Peyer's patch (tissue), 4 donors: ENCODE results near the gene TDP1. TPM values are rescaled to one million over a fixed set of nuclear protein-coding genes. Genes with fewer than 3 reads are reported as not detected.

Experiments
- DNase-seq, 3 donors: peaks; one replicate each; pipeline ENCODE4 v3.0.0-alpha.2; 2017 to 2019
- H3K27ac ChIP-seq, 4 donors: fragments of 200-600 bp; sonication (generic); one replicate each; pipeline ENCODE4 v1.5.1; 2016 to 2019
- H3K27me3 ChIP-seq, 2 donors: fragments of 200-600 bp; sonication (generic); one replicate each; pipeline ENCODE4 v1.5.1; 2019
- H3K36me3 ChIP-seq, 3 donors: fragments of 200-600 bp; sonication (generic); one replicate each; pipeline ENCODE4 v1.5.1; 2016 to 2019
- H3K4me1 ChIP-seq, 4 donors: fragments of 200-600 bp; sonication (generic); one replicate each; pipeline ENCODE4 v1.5.1; 2016 to 2019
- H3K4me3 ChIP-seq, 4 donors: fragments of 200-600 bp; sonication (generic); 1 replicate in 3 of 4; 2 replicates in 1 of 4; pipeline ENCODE4 v1.5.1; 2016 to 2019; ENCODE audit warnings: mild to moderate bottlenecking in 1 of 4
- H3K9me3 ChIP-seq, 4 donors: fragments of 200-600 bp; sonication (generic); one replicate each; pipeline ENCODE4 v1.5.1; 2016 to 2019; ENCODE audit warnings: mild to moderate bottlenecking in 1 of 4
- POLR2A ChIP-seq, 2 donors: fragments of 450-650 bp; IDR thresholded peaks; one replicate each; pipeline ENCODE4 v1.5.1; 2017; ENCODE audit warnings: antibody characterized with exemption in 2 of 2, mild to moderate bottlenecking in 2 of 2, moderate library complexity in 2 of 2
- total RNA-seq, 4 donors: library from RNA; depleted of rRNA; stranded (reverse); fragments of >200 nt; gene quantifications; one replicate each; pipeline ENCODE4 v1.1.0, GENCODE V29; 2016
- TF ChIP-seq, protein P1 (sequence below), 6 experiments: fragments of 450-650 bp in 4 of 6; fragments of 200-600 bp in 2 of 6; sonication (generic) in 1 of 6; IDR thresholded peaks; one replicate each; pipeline ENCODE4 v1.5.1; 2017 to 2019; ENCODE audit warnings: antibody characterized with exemption in 6 of 6, mild to moderate bottlenecking in 3 of 6, moderate library complexity in 1 of 6

The TDP1 gene
- total RNA-seq, 4 donors from 2014 or later = 9.5 to 44.6 (median 15.5) TPM

DNA sequence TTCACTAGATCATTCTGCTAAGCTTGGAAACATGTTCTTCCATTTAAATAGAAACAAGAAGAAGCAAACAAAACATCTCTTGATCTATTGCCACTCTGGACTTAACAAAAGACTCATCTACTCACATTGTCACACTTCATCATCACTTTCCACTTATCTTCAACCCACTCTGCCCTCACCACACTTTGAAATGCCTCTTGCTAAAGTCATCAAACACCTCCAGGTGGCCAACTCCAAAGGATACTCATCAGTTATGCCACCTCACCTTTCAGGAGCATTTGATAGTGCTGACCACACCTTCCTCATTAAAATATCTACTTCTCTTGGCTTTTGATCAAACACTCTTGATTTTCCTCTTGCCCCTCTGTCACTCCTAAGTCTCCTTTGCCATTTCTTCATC, 8.4 kb upstream of the TDP1 start:
- Histone ChIP-seq H3K27me3 (no peaks in the 10 kb centered on the region), H3K4me1 (no peaks in the 10 kb centered on the region), H3K36me3 (peaks cover 0 to 6% (median 0%) of the 10 kb centered on the region in 3 donors), H3K27ac (no peak overlapping the region), H3K4me3 (no peak overlapping the region), H3K9me3 (no peaks in the 10 kb centered on the region)
- TF ChIP-seq POLR2A (IDR thresholded peaks at IDR 0.05) = no peak
- TF ChIP-seq, protein P1, sequence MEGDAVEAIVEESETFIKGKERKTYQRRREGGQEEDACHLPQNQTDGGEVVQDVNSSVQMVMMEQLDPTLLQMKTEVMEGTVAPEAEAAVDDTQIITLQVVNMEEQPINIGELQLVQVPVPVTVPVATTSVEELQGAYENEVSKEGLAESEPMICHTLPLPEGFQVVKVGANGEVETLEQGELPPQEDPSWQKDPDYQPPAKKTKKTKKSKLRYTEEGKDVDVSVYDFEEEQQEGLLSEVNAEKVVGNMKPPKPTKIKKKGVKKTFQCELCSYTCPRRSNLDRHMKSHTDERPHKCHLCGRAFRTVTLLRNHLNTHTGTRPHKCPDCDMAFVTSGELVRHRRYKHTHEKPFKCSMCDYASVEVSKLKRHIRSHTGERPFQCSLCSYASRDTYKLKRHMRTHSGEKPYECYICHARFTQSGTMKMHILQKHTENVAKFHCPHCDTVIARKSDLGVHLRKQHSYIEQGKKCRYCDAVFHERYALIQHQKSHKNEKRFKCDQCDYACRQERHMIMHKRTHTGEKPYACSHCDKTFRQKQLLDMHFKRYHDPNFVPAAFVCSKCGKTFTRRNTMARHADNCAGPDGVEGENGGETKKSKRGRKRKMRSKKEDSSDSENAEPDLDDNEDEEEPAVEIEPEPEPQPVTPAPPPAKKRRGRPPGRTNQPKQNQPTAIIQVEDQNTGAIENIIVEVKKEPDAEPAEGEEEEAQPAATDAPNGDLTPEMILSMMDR (IDR thresholded peaks at IDR 0.05) = no peak
- DNase-seq = no peak

DNA sequence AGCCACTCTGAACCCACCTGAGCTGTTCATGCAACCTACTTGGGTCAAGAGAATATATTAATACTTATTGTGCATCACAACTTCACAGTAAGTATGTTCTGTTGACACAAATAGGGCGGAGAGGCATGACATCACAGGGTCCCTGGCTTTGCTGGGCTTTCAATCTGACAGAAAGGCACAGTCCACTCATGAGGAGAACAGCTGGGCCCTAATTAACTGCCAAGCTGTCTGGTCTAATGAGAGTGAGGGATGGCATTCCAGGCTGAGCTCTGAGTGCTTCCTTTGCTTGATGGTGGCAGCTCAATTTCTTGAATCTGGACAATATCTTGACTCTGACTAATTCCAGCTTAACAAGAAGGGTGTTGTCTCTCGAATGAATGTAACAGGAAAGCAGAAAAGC, 3.2 kb upstream of the TDP1 start:
- Histone ChIP-seq H3K9me3 (no peaks in the 10 kb centered on the region), H3K4me1 (peaks cover 0 to 21% (median 4%) of the 10 kb centered on the region in 4 donors), H3K4me3 (no peak overlapping the region), H3K27me3 (no peaks in the 10 kb centered on the region), H3K27ac (no peak overlapping the region), H3K36me3 (peaks cover 0 to 6% (median 0%) of the 10 kb centered on the region in 3 donors)
- DNase-seq = no peak
- no peak for TF ChIP-seq POLR2A (IDR thresholded peaks at IDR 0.05)
- TF ChIP-seq, protein P1 (IDR thresholded peaks at IDR 0.05) = no peak

DNA sequence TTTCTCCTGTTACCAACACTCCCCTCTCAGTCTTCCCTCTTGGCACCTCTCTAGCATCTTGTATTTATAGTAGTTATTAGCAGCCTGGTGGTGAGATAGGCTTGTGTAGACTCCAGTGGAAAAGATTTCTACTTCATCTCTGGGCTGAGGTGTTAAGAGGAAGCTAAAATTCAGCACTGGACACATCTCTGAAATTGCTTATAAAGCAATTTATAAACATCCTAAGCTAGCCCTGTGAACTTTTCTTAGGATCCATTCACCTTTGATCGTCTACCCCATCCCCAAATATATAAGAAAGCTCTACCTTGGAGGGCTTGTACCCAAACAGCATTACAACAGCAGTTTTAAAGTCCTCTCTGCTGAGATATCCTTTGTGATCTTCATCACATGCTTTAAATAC, 2.1 kb upstream of the TDP1 start:
- Histone ChIP-seq H3K27me3 (no peaks in the 10 kb centered on the region), H3K9me3 (no peaks in the 10 kb centered on the region), H3K36me3 (peaks cover 0 to 6% (median 0%) of the 10 kb centered on the region in 3 donors), H3K27ac (no peak overlapping the region), H3K4me1 (peaks cover 0 to 24% (median 4%) of the 10 kb centered on the region in 4 donors), H3K4me3 (peak overlapping the region in 1 of 4 donors; percentile 85)
- DNase-seq = no peak
- TF ChIP-seq, protein P1 (IDR thresholded peaks at IDR 0.05) = no peak
- TF ChIP-seq POLR2A (IDR thresholded peaks at IDR 0.05) = no peak

DNA sequence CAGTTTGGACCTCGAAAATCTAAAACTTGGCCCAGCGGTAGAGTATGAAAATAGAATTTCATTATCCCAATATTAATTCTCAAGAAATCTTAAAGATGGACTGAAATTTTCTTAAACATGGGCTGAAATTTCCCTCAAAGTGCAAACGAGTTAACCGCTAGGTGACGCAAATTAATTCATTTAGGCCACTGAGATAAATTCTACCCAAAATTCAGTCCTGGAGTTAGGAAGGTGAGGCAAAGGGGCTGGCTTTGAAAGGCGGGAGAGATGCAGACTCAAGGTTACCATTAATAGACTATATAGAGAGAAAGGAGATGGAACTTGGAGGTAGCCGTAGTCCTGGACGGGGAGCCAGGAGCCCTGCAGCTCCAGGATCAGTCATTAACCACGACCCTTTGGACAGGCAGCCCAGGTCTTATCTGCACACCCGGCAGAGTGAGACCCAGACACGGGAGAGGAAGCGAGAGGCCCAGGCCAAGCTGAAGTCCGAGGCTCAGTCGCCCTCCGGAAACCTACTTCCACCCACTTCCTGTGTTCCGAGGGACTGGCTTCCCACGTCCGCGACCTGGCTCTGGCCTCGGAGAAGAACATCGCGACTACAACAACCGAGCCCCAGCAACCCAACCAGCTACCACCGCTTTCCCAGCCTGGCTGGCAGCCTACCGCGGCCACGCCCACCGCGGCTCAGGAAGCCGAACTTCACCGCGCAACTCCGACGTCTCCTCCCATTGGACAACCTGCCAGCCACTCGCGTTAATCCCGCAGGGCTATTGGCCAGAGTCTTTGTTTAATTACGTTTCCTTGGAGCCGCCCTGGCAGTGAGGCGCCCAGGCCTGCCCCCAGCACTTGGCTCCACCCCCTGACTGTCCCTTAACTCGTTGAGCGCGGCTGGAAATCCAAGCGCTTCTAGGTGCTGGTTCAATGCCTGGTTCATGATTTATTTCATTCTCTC, 1.4 kb upstream of the TDP1 start, which contains the start of gene EFCAB11:
EFCAB11 (minus strand) TSS at position 661 of the 952 bp plus-strand sequence; CDS start at position 591, 70 bp downstream.
- peak within 1 kb of the TSS; percentile 90 to 99 (median 94) for H3K27ac ChIP-seq
- peaks cover 0 to 24% (median 4%) of the 10 kb centered on the region in 4 donors for H3K4me1 ChIP-seq
- TF ChIP-seq, protein P1 (IDR thresholded peaks at IDR 0.05) = peak in 2 of 6 experiments; percentile 4 to 8
- peak in 1 of 2 donors; percentile 27 for TF ChIP-seq POLR2A (IDR thresholded peaks at IDR 0.05)

DNA sequence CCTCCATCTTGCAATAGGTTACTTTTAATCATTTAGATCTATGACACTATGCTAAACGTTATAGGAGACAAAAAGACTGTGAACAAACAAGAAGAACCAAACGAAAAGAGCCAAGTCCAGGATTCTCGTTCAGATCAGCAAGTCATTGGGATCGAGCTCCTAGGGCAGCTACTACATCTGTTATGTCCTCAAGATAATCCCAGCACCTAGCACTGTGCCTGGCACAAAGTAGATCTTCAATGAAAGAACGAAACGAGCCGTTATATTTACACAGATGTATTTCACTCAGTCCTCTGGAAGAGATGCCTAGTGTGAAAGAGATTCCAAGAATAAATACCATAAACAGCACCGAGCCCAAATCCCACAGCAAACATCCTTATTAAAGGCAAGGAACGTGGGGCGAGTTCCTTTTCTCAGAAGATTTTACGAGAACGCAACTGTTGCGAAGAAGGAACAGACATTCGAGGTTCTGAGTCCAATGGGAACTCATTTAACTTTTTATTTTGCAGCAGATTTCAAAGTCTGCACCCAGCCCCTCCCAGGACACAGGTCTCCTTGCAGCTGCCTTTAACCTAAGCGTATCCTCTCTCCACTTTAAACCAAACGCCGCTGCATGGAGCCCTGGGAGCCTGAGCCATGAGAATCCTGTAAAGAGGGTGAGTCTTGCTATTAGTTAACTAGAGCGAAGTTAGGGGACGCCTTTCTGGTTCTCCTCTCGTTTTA, 544 bp upstream of the TDP1 start:
- TF ChIP-seq, protein P1 (IDR thresholded peaks at IDR 0.05) = no peak
- no peak for TF ChIP-seq POLR2A (IDR thresholded peaks at IDR 0.05)

More for the DNA sequence above, 1.4 kb upstream of the TDP1 start, which contains the start of gene EFCAB11:
- peaks cover 0 to 4% (median 0%) of the 10 kb centered on the region in 3 donors for H3K36me3 ChIP-seq
- peak within 1 kb of the TSS; percentile 78 to 94 (median 86) for H3K4me3 ChIP-seq
- no peaks in the 10 kb centered on the region for H3K27me3 ChIP-seq
- H3K9me3 ChIP-seq = no peaks in the 10 kb centered on the region
- DNase-seq = peak; percentile 95 to 98 (median 96)

More for the DNA sequence above, 544 bp upstream of the TDP1 start:
- DNase-seq = peak in 1 of 3 donors; percentile 18
- Histone ChIP-seq H3K27me3 (no peaks in the 10 kb centered on the region), H3K36me3 (no peaks in the 10 kb centered on the region), H3K9me3 (no peaks in the 10 kb centered on the region), H3K4me1 (peaks cover 0 to 24% (median 4%) of the 10 kb centered on the region in 4 donors), H3K4me3 (peak overlapping the region; percentile 78 to 94 (median 86)), H3K27ac (peak overlapping the region; percentile 90 to 99 (median 94))
